ENCODE data around the gene CIDEB. TPM values are rescaled to one million over a fixed set of nuclear protein-coding genes. Genes with fewer than 3 reads are reported as not detected.

Gene CIDEB
- total and polyA plus RNA-seq, 2 of the 8 experiments (the other 6 are each of a cell fraction or from before 2014, with no cell fraction given): 0.11 TPM; not detected in 1

- ChIA-PET CTCF (ENCODE audit: partially characterized antibody) (interaction anchor here (1.1 to 27.8 kb wide), 11 partner anchors 8 to 111 kb away, joined by 3 to 664 read pairs (median 14); partner anchors contain the start of genes CBLN3, CIDEB, KHNYN and LTB4R), POLR2A (ENCODE audit: partially characterized antibody) (no interaction called here)
- no peaks in the 10 kb centered on the region for H3K36me3 ChIP-seq (ENCODE audit: control insufficient read depth in 2 of 4, insufficient read depth in 4 of 4, low read length in 3 of 4)
- 88% methylated on average over 9 of the region's 9 CpGs; no CpG with 5 or more reads in 1 of the 2 experiments for WGBS, 2 experiments (ENCODE audit: extremely low coverage in 1 of 2, insufficient coverage in 1 of 2, insufficient read length in 1 of 2, insufficient replicate concordance in 2 of 2, low coverage in 1 of 2, low lambda C conversion rate in 2 of 2, missing lambda C conversion rate in 1 of 2)
- peak overlapping the region; percentile 9; the same call in 1 of the 2 replicates for H4K8ac ChIP-seq (ENCODE audit: extremely low read depth, insufficient read depth, low read length)
- no peak overlapping the region for H3K27ac ChIP-seq (ENCODE audit: low read depth, low read length)
- peaks cover 0 to 11% (median 7%) of the 10 kb centered on the region in 4 experiments; a peak in 5 of 7 replicates for H3K4me1 ChIP-seq (replicated peaks in 1 of 4; ENCODE audit: control insufficient read depth in 3 of 4, insufficient read depth in 4 of 4, low read length in 3 of 4)
- H4K91ac ChIP-seq (replicated peaks; ENCODE audit: insufficient read length, low read length): no peak overlapping the region
- no peak overlapping the region for H3K9ac ChIP-seq (replicated peaks in 1 of 4; ENCODE audit: extremely low read depth in 1 of 4, low read depth in 3 of 4, low read length in 3 of 4)
- no peak overlapping the region for H2AFZ ChIP-seq (ENCODE audit: low read length)
- H3K23me2 ChIP-seq (ENCODE audit: low read depth, low read length): peaks cover 14% of the 10 kb centered on the region
- no peak overlapping the region for H3K14ac ChIP-seq (ENCODE audit: insufficient read length)
- no peak overlapping the region for H2BK20ac ChIP-seq (ENCODE audit: low read length)
- no peak overlapping the region for H2BK120ac ChIP-seq (replicated peaks; ENCODE audit: low read depth, low read length)
- no peak overlapping the region for H2BK5ac ChIP-seq (ENCODE audit: low read depth, low read length)
- no peaks in the 10 kb centered on the region for H3K79me1 ChIP-seq (ENCODE audit: low read depth, low read length)
- no peak overlapping the region for H2AK5ac ChIP-seq (ENCODE audit: low read depth, low read length)
- no peaks in the 10 kb centered on the region for H3K79me2 ChIP-seq (ENCODE audit: control insufficient read depth in 1 of 2, insufficient read depth in 2 of 2, low read length in 2 of 2)
- TF ChIP-seq SP1 (IDR thresholded peaks at IDR 0.05; ENCODE audit: low read depth, low read length) (no peak), POLR2A (IDR thresholded peaks at IDR 0.05; ENCODE audit: control extremely low read depth in 1 of 2, low read depth in 2 of 2, low read length in 2 of 2) (no peak), NANOG (IDR thresholded peaks at IDR 0.05; ENCODE audit: insufficient read depth, low read depth, low read length, poor library complexity, severe bottlenecking) (no peak), BRCA1 (IDR thresholded peaks at IDR 0.05; ENCODE audit: low read depth, low read length) (no peak), CTBP2 (IDR thresholded peaks at IDR 0.05; ENCODE audit: borderline replicate concordance, insufficient read depth, insufficient read length, low read length) (no peak), POLR2AphosphoS5 (IDR thresholded peaks at IDR 0.05; ENCODE audit: low read depth, low read length) (no peak), CREB1 (IDR thresholded peaks at IDR 0.05) (no peak), KDM4A (IDR thresholded peaks at IDR 0.05; ENCODE audit: low read depth, low read length, severe bottlenecking) (no peak), EGR1 (IDR thresholded peaks at IDR 0.05; ENCODE audit: borderline replicate concordance, low read depth, low read length) (no peak)
- TF ChIP-seq, protein P1, sequence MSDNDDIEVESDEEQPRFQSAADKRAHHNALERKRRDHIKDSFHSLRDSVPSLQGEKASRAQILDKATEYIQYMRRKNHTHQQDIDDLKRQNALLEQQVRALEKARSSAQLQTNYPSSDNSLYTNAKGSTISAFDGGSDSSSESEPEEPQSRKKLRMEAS (IDR thresholded peaks at IDR 0.05): no peak
- no peak overlapping the region for H3K56ac ChIP-seq (replicated peaks; ENCODE audit: insufficient read length, low read depth, low read length)
- H4K5ac ChIP-seq (ENCODE audit: insufficient read length, low read depth, low read length): no peak overlapping the region
- H3K4me2 ChIP-seq (ENCODE audit: insufficient read depth in 1 of 2, low read depth in 2 of 2, low read length in 2 of 2): no peak overlapping the region
- H3K18ac ChIP-seq (ENCODE audit: extremely low read depth, low read length): no peak overlapping the region
- peaks cover 18 to 64% (median 32%) of the 10 kb centered on the region in 4 experiments for H3K27me3 ChIP-seq (replicated peaks in 1 of 4; ENCODE audit: control insufficient read depth in 3 of 4, extremely low read depth in 1 of 4, insufficient read depth in 3 of 4, low read length in 3 of 4)
- H4K20me1 ChIP-seq (replicated peaks in 1 of 2; ENCODE audit: control insufficient read depth in 1 of 2, insufficient read depth in 2 of 2, low read length in 2 of 2): no peaks in the 10 kb centered on the region
- no peak overlapping the region for H2BK12ac ChIP-seq (ENCODE audit: low read depth, low read length)
- H3K23ac ChIP-seq (ENCODE audit: insufficient read length): no peak overlapping the region
- H3K9me3 ChIP-seq (ENCODE audit: insufficient read depth in 2 of 2, low read depth in 1 of 2, low read length in 1 of 2): no peaks in the 10 kb centered on the region
- no peak for DNase-seq (ENCODE audit: low read depth in 1 of 2, low spot score in 2 of 2)
- no peak overlapping the region; the same call in 1 of the 2 replicates for H2BK15ac ChIP-seq (ENCODE audit: low read length)
- H3K4ac ChIP-seq (replicated peaks; ENCODE audit: insufficient read length, low read depth, low read length): no peak overlapping the region
- no peak overlapping the region for H3K4me3 ChIP-seq (ENCODE audit: extremely low read depth in 1 of 4, insufficient read depth in 2 of 4, low read depth in 3 of 4, low read length in 4 of 4)
- FAIRE-seq: no peak
Measured at GRCh38 chr14:24329736-24330135, 22.0 kb upstream of the CIDEB start.
